ENCODE results near the gene RCBTB1. TPM values are rescaled to one million over a fixed set of nuclear protein-coding genes. Genes with fewer than 3 reads are reported as not detected.
"Not testable (repeated sequence)": the region's sequence is repeated elsewhere in the genome, so short reads cannot be mapped to it uniquely, and the experiment has no call there.

The RCBTB1 gene
- total RNA-seq, 1 experiment from 2014 or later: 6.3 TPM

GRCh38 chr13:49607761-49608160, 22.4 kb upstream of the RCBTB1 start:
- Mint-ChIP-seq H3K4me1 (ENCODE audit: low read depth, unreplicated experiment) (no peaks in the 10 kb centered on the region), H3K27me3 (ENCODE audit: unreplicated experiment) (no peaks in the 10 kb centered on the region), H3K27ac (ENCODE audit: unreplicated experiment) (no peak overlapping the region), H3K4me3 (ENCODE audit: low read depth, unreplicated experiment) (no peak overlapping the region), H3K9me3 (ENCODE audit: low read depth, unreplicated experiment) (no peaks in the 10 kb centered on the region), H3K36me3 (ENCODE audit: insufficient read depth, unreplicated experiment) (no peaks in the 10 kb centered on the region)
- BruUV-seq (replicated peaks): no TSS peak
- no peak for DNase-seq
- CTCF ChIA-PET: interaction anchor here (1.4 kb wide), 1 partner anchor 359 kb away, joined by 4 read pairs; the partner anchor contains the start of gene CDADC1
- intact Hi-C loops (cut with micrococcal nuclease; ENCODE audit: unreplicated experiment): loop anchor here (1.0 to 5.0 kb wide), 3 partner anchors 45 to 306 kb away; partner anchors contain the start of gene PHF11
- no peak for TF ChIP-seq CTCF (IDR thresholded peaks at IDR 0.05; ENCODE audit: unreplicated experiment)

- Mint-ChIP-seq H3K4me3 (ENCODE audit: low read depth, unreplicated experiment) (peak overlapping the region; percentile 43), H3K27me3 (ENCODE audit: unreplicated experiment) (no peaks in the 10 kb centered on the region), H3K9me3 (ENCODE audit: low read depth, unreplicated experiment) (no peaks in the 10 kb centered on the region), H3K27ac (ENCODE audit: unreplicated experiment) (peak overlapping the region; percentile 30), H3K4me1 (ENCODE audit: low read depth, unreplicated experiment) (no peaks in the 10 kb centered on the region), H3K36me3 (ENCODE audit: insufficient read depth, unreplicated experiment) (no peaks in the 10 kb centered on the region)
- intact Hi-C loops (cut with micrococcal nuclease; ENCODE audit: unreplicated experiment): loop anchor here (1.0 to 5.0 kb wide), 3 partner anchors 45 to 306 kb away; partner anchors contain the start of gene PHF11
- CTCF ChIA-PET: interaction anchor here (0.5 to 1.4 kb wide), 8 partner anchors 46 to 359 kb away, joined by 3 to 17 read pairs (median 4); partner anchors contain the start of genes CAB39L, CDADC1 and SETDB2
- peak; percentile 48 for TF ChIP-seq CTCF (IDR thresholded peaks at IDR 0.05; ENCODE audit: unreplicated experiment)
- no TSS peak for BruUV-seq (replicated peaks)
- DNase-seq: peak; percentile 73
These were observed 21.6 kb upstream of the RCBTB1 start for GRCh38 chr13:49606747-49607648.

GRCh38 chr13:49604570-49604969, 19.2 kb upstream of the RCBTB1 start:
- CTCF ChIA-PET: no interaction called here
- Mint-ChIP-seq H3K27me3 (ENCODE audit: unreplicated experiment) (no peaks in the 10 kb centered on the region), H3K36me3 (ENCODE audit: insufficient read depth, unreplicated experiment) (no peaks in the 10 kb centered on the region), H3K9me3 (ENCODE audit: low read depth, unreplicated experiment) (no peaks in the 10 kb centered on the region), H3K4me1 (ENCODE audit: low read depth, unreplicated experiment) (no peaks in the 10 kb centered on the region), H3K4me3 (ENCODE audit: low read depth, unreplicated experiment) (no peak overlapping the region), H3K27ac (ENCODE audit: unreplicated experiment) (no peak overlapping the region)
- DNase-seq: no peak
- no TSS peak for BruUV-seq (replicated peaks)
- intact Hi-C loops (cut with micrococcal nuclease; ENCODE audit: unreplicated experiment): no loop called here
- no peak for TF ChIP-seq CTCF (IDR thresholded peaks at IDR 0.05; ENCODE audit: unreplicated experiment)

GRCh38 chr13:49602615-49603014, 17.3 kb upstream of the RCBTB1 start:
- intact Hi-C loops (cut with micrococcal nuclease; ENCODE audit: unreplicated experiment); H3K9me3 Mint-ChIP-seq (ENCODE audit: low read depth, unreplicated experiment); CTCF ChIA-PET; H3K4me3 Mint-ChIP-seq (ENCODE audit: low read depth, unreplicated experiment); H3K4me1 Mint-ChIP-seq (ENCODE audit: low read depth, unreplicated experiment); BruUV-seq (replicated peaks); DNase-seq; H3K36me3 Mint-ChIP-seq (ENCODE audit: insufficient read depth, unreplicated experiment); H3K27me3 Mint-ChIP-seq (ENCODE audit: unreplicated experiment); H3K27ac Mint-ChIP-seq (ENCODE audit: unreplicated experiment): not testable (repeated sequence)

- Mint-ChIP-seq H3K4me3 (ENCODE audit: low read depth, unreplicated experiment) (no peak overlapping the region), H3K27me3 (ENCODE audit: unreplicated experiment) (no peaks in the 10 kb centered on the region), H3K36me3 (ENCODE audit: insufficient read depth, unreplicated experiment) (no peaks in the 10 kb centered on the region), H3K9me3 (ENCODE audit: low read depth, unreplicated experiment) (no peaks in the 10 kb centered on the region), H3K27ac (ENCODE audit: unreplicated experiment) (no peak overlapping the region), H3K4me1 (ENCODE audit: low read depth, unreplicated experiment) (no peaks in the 10 kb centered on the region)
- no peak for TF ChIP-seq CTCF (IDR thresholded peaks at IDR 0.05; ENCODE audit: unreplicated experiment)
- BruUV-seq (replicated peaks): no TSS peak
- DNase-seq: no peak
- intact Hi-C loops (cut with micrococcal nuclease; ENCODE audit: unreplicated experiment): no loop called here
- CTCF ChIA-PET: no interaction called here
These were observed 16.6 kb upstream of the RCBTB1 start for GRCh38 chr13:49602005-49602404.

Measured in Calu3 (cell line).